Ovary (tissue), 9 donors: ENCODE data around the gene PSTPIP1. TPM values are rescaled to one million over a fixed set of nuclear protein-coding genes. Genes with fewer than 3 reads are reported as not detected.
A peak's percentile ranks its signal among the peaks of the same experiment; 100 is the strongest.

Experiments
- DNase-seq, 5 donors: peaks; one replicate each; pipeline ENCODE4 v3.0.0-alpha.2; 2019 to 2020
- H3K27ac ChIP-seq, 2 donors: fragments of 200-600 bp; one replicate each; pipeline versions ENCODE4 v1.5.1 to v1.8.0; 2019 to 2022
- H3K27me3 ChIP-seq: fragments of 200-600 bp; one replicate; pipeline ENCODE4 v1.8.0; 2022
- H3K36me3 ChIP-seq: fragments of 200-600 bp; sonication (generic); one replicate; pipeline ENCODE4 v1.5.1; 2019
- H3K4me1 ChIP-seq: one replicate; pipeline ENCODE4 v1.8.1; 2013; ENCODE audit warnings: mild to moderate bottlenecking, moderate library complexity; ENCODE audit not compliant: insufficient read depth
- H3K4me3 ChIP-seq: fragments of 200-600 bp; sonication (generic); one replicate; pipeline ENCODE4 v1.5.1; 2017
- H3K9me3 ChIP-seq, 2 donors: fragments of 200-600 bp in 1 of 2; sonication (generic) in 1 of 2; one replicate each; pipeline versions ENCODE4 v1.5.1 to v1.8.1; 2013 to 2019; ENCODE audit warnings: mild to moderate bottlenecking in 1 of 2, moderate library complexity in 1 of 2
- CTCF ChIP-seq, 3 donors: fragments of 450-650 bp in 2 of 3; fragments of 200-600 bp in 1 of 3; IDR thresholded peaks; one replicate each; pipeline versions ENCODE4 v1.5.1 to v1.8.0; 2016 to 2022; ENCODE audit warnings: antibody characterized with exemption in 3 of 3, mild to moderate bottlenecking in 1 of 3
- EP300 ChIP-seq: sonication (generic); formaldehyde crosslinking; IDR thresholded peaks from one replicate; pipeline ENCODE4 v1.6.1; 2017; ENCODE audit warnings: antibody characterized with exemption
- POLR2A ChIP-seq: fragments of 450-650 bp; IDR thresholded peaks from one replicate; pipeline ENCODE4 v1.6.1; 2017; ENCODE audit warnings: antibody characterized with exemption, mild to moderate bottlenecking, moderate library complexity
- WGBS, 3 donors: extraction: QIAGEN DNeasy Blood & Tissue Kit in 1 of 3; methylation state at CpG; one replicate each; pipeline versions ENCODE4 v1.1.5 to v1.1.7; 2013 to 2017; 5-methylcytosine and 5-hydroxymethylcytosine counted together
- intact Hi-C, 4 donors: fragments of 100-400 bp; cut with DNase I; formaldehyde crosslinking; loops; one replicate each; pipeline versions ENCODE4 v1.11.0 to v1.15.1; 2022 to 2023
- polyA plus RNA-seq, 2 donors: library from polyadenylated mRNA; stranded (reverse); fragments of 200-250 nt in 1 of 2; fragments of 350-450 nt in 1 of 2; fragmentation: Illumina TruSeq in 1 of 2; extraction: RNeasy Lipid Tissue Mini Kit (QIAGEN cat#74804) in 1 of 2; gene quantifications; one replicate each; pipeline ENCODE4 v1.2.3, GENCODE V29; 2013 to 2014
- total RNA-seq, 7 donors: library from RNA; depleted of rRNA in 2 of 7; stranded (reverse); fragments of >200 nt in 2 of 7; fragmentation: NEBNext Ultra II Directional in 3 of 7; extraction: Animal tissue kit (Norgen Biotek cat#: 25700) in 3 of 7; gene quantifications; one replicate each; pipeline versions ENCODE4 v1.1.0 to v1.2.4, GENCODE V29; 2016 to 2023
- donor health status: DM: no; HTN: no; CAD: no; lungs with moderate emphysema.
- donor health status: DM: no; HTN: no; CAD: no.
- donor health status: Bipolar disorder and iron deficiency.
- donor health status: DM: yes; HTN: yes; CAD: no.
- donor health status: DM: no; HTN: no; CAD: no.
- donor health status: DM: yes; HTN: yes; CAD: no.

Gene PSTPIP1
- total and polyA plus RNA-seq, 9 donors, result 1.4 to 10.9 (median 2.5) TPM

- H3K36me3 ChIP-seq, result no peaks in the 10 kb centered on the region
- H3K4me1 ChIP-seq, result peaks cover 9% of the 10 kb centered on the region
- no peak overlapping the region for H3K27ac ChIP-seq
- H3K4me3 ChIP-seq, result no peak overlapping the region
- H3K9me3 ChIP-seq, result no peaks in the 10 kb centered on the region
- WGBS, 3 donors, result 84 to 89% (median 86%) methylated on average over 7 of the region's 7 CpGs
- intact Hi-C loops, result no loop called here
- TF ChIP-seq POLR2A (no peak), CTCF (IDR thresholded peaks at IDR 0.05) (no peak), EP300 (no peak)
- no peaks in the 10 kb centered on the region for H3K27me3 ChIP-seq
- DNase-seq, result no peak
Observed at GRCh38 chr15:77068633-77069032, 73.7 kb downstream of the PSTPIP1 start.

GRCh38 chr15:77069521-77070121 is 74.7 kb downstream of the PSTPIP1 start:
- 11 to 21% (median 13%) methylated on average over 13 of the region's 13 CpGs for WGBS, 3 donors

GRCh38 chr15:77070180-77070494 is 75.2 kb downstream of the PSTPIP1 start:
- Histone ChIP-seq H3K4me1 (peaks cover 7% of the 10 kb centered on the region), H3K4me3 (peak overlapping the region; percentile 86), H3K9me3 (no peaks in the 10 kb centered on the region), H3K27me3 (no peaks in the 10 kb centered on the region), H3K36me3 (no peaks in the 10 kb centered on the region), H3K27ac (peak overlapping the region; percentile 63 to 90)
- no peak for TF ChIP-seq EP300
- no peak for TF ChIP-seq POLR2A
- TF ChIP-seq CTCF (IDR thresholded peaks at IDR 0.05), result no peak
- intact Hi-C loops, result no loop called here
- WGBS, 3 donors, result 0% methylated on average over 18 of the region's 18 CpGs
- no peak for DNase-seq

More at GRCh38 chr15:77069521-77070121, 74.7 kb downstream of the PSTPIP1 start:
- H3K36me3 ChIP-seq, result no peaks in the 10 kb centered on the region
- peaks cover 7% of the 10 kb centered on the region for H3K4me1 ChIP-seq
- TF ChIP-seq CTCF (IDR thresholded peaks at IDR 0.05) (no peak), EP300 (no peak), POLR2A (no peak)
- no peaks in the 10 kb centered on the region for H3K9me3 ChIP-seq
- no peaks in the 10 kb centered on the region for H3K27me3 ChIP-seq
- intact Hi-C loops, result no loop called here
- peak overlapping the region; percentile 86 for H3K4me3 ChIP-seq
- peak in 3 of 5 donors; percentile 19 to 47 (median 32) for DNase-seq
- H3K27ac ChIP-seq, result no peak overlapping the region

- peak within 1 kb of the TSS; percentile 86 for H3K4me3 ChIP-seq
- peak within 1 kb of the TSS; percentile 63 to 90 for H3K27ac ChIP-seq
- no peaks in the 10 kb centered on the region for H3K36me3 ChIP-seq
- 0 to 1% (median 0%) methylated on average over 52 to 97 of the region's 97 CpGs for WGBS, 3 donors
- H3K27me3 ChIP-seq, result no peaks in the 10 kb centered on the region
- H3K9me3 ChIP-seq, result no peaks in the 10 kb centered on the region
- H3K4me1 ChIP-seq, result peaks cover 7% of the 10 kb centered on the region
- intact Hi-C loops, result no loop called here
- DNase-seq, result peak; percentile 92 to 96 (median 95)
- TF ChIP-seq POLR2A (peak; percentile 84), EP300 (no peak), CTCF (IDR thresholded peaks at IDR 0.05) (no peak)
Observed at GRCh38 chr15:77070495-77071304, 75.8 kb downstream of the PSTPIP1 start, which contains the start of gene TSPAN3. Gene TSPAN3, minus strand, starts transcription at chr15:77071109. Its CDS starts 155 bp downstream, at chr15:77070954.
